ENCODE measurements around the gene C12orf54.
"Not testable (repeated sequence)": the region's sequence is repeated elsewhere in the genome, so short reads cannot be mapped to it uniquely, and the experiment has no call there.

The C12orf54 gene

DNA sequence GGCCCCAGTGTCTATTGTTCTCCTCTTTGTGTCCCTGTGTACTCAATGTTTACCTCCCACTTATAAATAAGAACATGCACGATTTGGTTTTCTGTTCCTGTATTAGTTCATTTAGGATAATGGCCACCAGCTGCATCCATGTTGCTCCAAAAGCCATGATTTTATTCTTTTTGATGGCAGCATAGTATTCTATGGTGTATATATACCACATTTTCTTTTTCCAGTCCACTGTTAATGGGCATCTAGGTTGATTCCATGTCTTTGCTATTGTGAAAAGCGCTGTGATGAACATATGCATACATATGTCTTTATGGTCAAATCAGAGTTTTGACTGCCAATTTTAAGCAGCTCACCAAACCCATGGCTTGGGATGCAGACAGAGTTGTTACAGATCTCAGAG, 27.2 kb upstream of the C12orf54 start:
- no peaks in the 10 kb centered on the region for H3K36me3 ChIP-seq (ENCODE audit: control insufficient read depth in 5 of 5, insufficient read depth in 5 of 5, low read length in 5 of 5)
- peaks cover 0 to 5% (median 0%) of the 10 kb centered on the region in 5 donors for H3K9me3 ChIP-seq (ENCODE audit: control insufficient read depth in 5 of 5, low read length in 5 of 5)
- H3K27ac ChIP-seq (ENCODE audit: low read depth, low read length), result no peak overlapping the region
- H3K4me1 ChIP-seq (ENCODE audit: control insufficient read depth in 5 of 5, insufficient read depth in 5 of 5, low read length in 5 of 5), result no peaks in the 10 kb centered on the region
- H3K27me3 ChIP-seq (ENCODE audit: control insufficient read depth in 5 of 5, insufficient read depth in 4 of 5, low read length in 5 of 5), result no peaks in the 10 kb centered on the region
- H3K9ac ChIP-seq (ENCODE audit: low read length in 5 of 5), result no peak overlapping the region
- H3K4me3 ChIP-seq (ENCODE audit: low read depth in 1 of 5, low read length in 5 of 5), result no peak overlapping the region

DNA sequence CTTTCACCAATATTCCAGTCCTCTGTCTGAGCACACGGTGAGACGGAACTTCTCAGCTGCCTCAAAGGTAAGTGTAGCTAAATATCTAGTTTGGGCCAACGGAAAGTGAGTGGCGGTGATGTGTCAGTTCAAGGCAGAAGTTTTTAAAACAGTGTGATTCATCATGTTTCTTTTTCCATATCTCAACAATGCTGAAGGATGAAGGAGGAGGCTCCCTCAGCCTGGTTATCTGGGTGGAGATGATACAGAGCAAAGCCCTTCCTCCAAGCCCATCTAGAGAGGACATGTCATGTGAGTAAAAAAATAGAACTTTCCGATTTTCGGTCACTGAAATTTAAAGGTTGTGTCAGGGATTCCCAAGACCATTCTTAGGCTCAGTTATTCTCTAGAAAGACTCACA, 23.0 kb upstream of the C12orf54 start:
- no peak overlapping the region for H3K4me3 ChIP-seq (ENCODE audit: low read depth in 1 of 5, low read length in 5 of 5)
- no peaks in the 10 kb centered on the region for H3K27me3 ChIP-seq (ENCODE audit: control insufficient read depth in 5 of 5, insufficient read depth in 4 of 5, low read length in 5 of 5)
- no peak overlapping the region for H3K27ac ChIP-seq (ENCODE audit: low read depth, low read length)
- no peaks in the 10 kb centered on the region for H3K4me1 ChIP-seq (ENCODE audit: control insufficient read depth in 5 of 5, insufficient read depth in 5 of 5, low read length in 5 of 5)
- H3K9ac ChIP-seq (ENCODE audit: low read length in 5 of 5), result no peak overlapping the region
- no peaks in the 10 kb centered on the region for H3K36me3 ChIP-seq (ENCODE audit: control insufficient read depth in 5 of 5, insufficient read depth in 5 of 5, low read length in 5 of 5)
- H3K9me3 ChIP-seq (ENCODE audit: control insufficient read depth in 5 of 5, low read length in 5 of 5), result no peaks in the 10 kb centered on the region

DNA sequence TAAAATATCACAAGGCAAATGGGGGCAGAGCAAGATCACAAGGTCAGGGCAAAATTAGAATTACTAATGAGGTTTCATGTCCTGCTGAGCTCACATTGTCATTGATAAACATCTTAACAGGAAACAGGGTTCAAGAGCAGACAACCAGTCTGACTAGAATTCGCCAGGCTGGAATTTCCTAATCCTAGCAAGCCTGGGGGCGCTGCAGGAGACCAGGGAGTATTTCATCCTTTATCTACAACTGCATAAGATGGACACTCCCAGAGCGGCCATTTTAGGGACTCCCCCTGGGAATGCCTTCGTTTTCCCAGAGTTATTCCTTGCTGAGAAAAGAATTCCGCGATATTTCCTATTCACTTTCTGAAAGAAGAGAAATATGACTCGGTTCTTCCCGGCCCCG, 13.3 kb upstream of the C12orf54 start:
- peaks cover 2 to 35% (median 25%) of the 10 kb centered on the region in 5 donors for H3K9me3 ChIP-seq (ENCODE audit: control insufficient read depth in 5 of 5, low read length in 5 of 5)
- H3K4me1 ChIP-seq (ENCODE audit: control insufficient read depth in 5 of 5, insufficient read depth in 5 of 5, low read length in 5 of 5); H3K9ac ChIP-seq (ENCODE audit: low read length in 5 of 5); H3K27me3 ChIP-seq (ENCODE audit: control insufficient read depth in 5 of 5, insufficient read depth in 4 of 5, low read length in 5 of 5); H3K4me3 ChIP-seq (ENCODE audit: low read depth in 1 of 5, low read length in 5 of 5); H3K36me3 ChIP-seq (ENCODE audit: control insufficient read depth in 5 of 5, insufficient read depth in 5 of 5, low read length in 5 of 5); H3K27ac ChIP-seq (ENCODE audit: low read depth, low read length): not testable (repeated sequence)

DNA sequence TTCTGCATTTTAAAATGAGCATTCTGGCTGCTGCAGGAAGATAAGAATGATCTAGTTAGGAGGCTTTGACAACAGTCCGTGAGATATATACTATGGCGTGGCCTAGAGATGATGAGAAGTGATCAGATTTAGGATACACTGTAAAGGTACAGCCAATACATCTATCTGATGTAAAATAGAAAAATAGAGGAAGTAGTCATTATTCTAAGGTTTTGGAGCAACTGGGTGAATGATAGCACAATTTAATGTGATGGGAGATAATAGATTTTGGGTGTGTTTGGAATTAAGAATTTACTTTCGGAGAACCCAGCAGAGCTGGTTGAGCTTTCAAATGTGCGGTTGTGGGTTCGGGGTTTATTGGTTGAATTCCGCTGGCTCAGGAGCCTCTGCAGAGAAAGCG, 10.0 kb upstream of the C12orf54 start, which contains the start of gene ANP32D:
TSS of gene ANP32D (plus strand) at position 301 of the 400 bp plus-strand sequence. CDS start 106 bp downstream, outside the sequence.
- no peak within 1 kb of the TSS for H3K9ac ChIP-seq (ENCODE audit: low read length in 5 of 5)
- no peaks in the 10 kb centered on the region for H3K36me3 ChIP-seq (ENCODE audit: control insufficient read depth in 5 of 5, insufficient read depth in 5 of 5, low read length in 5 of 5)
- peaks cover 2 to 32% (median 23%) of the 10 kb centered on the region in 5 donors for H3K9me3 ChIP-seq (ENCODE audit: control insufficient read depth in 5 of 5, low read length in 5 of 5)
- H3K27me3 ChIP-seq (ENCODE audit: control insufficient read depth in 5 of 5, insufficient read depth in 4 of 5, low read length in 5 of 5), result no peaks in the 10 kb centered on the region
- H3K4me3 ChIP-seq (ENCODE audit: low read depth in 1 of 5, low read length in 5 of 5), result no peak within 1 kb of the TSS
- H3K27ac ChIP-seq (ENCODE audit: low read depth, low read length), result no peak within 1 kb of the TSS
- H3K4me1 ChIP-seq (ENCODE audit: control insufficient read depth in 5 of 5, insufficient read depth in 5 of 5, low read length in 5 of 5), result no peaks in the 10 kb centered on the region

DNA sequence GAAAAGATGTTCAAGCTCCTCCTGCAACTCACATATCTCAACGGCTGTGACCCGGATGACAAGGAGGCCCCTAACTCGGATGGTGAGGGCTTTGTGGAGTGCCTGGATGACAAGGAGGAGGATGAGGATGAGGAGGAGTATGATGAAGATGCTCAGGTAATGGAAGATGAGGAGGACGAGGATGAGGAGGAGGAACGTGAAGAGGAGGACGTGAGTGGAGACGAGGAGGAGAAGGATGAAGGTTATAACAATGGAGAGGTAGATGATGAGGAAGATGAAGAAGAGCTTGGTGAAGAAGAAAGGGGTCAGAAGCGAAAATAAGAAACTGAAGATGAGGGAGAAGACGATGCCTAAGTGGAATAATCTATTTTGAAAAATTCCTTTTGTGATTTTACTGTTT, 9.2 kb upstream of the C12orf54 start:
- peaks cover 2 to 28% (median 22%) of the 10 kb centered on the region in 5 donors for H3K9me3 ChIP-seq (ENCODE audit: control insufficient read depth in 5 of 5, low read length in 5 of 5)
- H3K9ac ChIP-seq (ENCODE audit: low read length in 5 of 5), result no peak overlapping the region
- no peak overlapping the region for H3K4me3 ChIP-seq (ENCODE audit: low read depth in 1 of 5, low read length in 5 of 5)
- no peaks in the 10 kb centered on the region for H3K36me3 ChIP-seq (ENCODE audit: control insufficient read depth in 5 of 5, insufficient read depth in 5 of 5, low read length in 5 of 5)
- H3K27ac ChIP-seq (ENCODE audit: low read depth, low read length), result no peak overlapping the region
- H3K27me3 ChIP-seq (ENCODE audit: control insufficient read depth in 5 of 5, insufficient read depth in 4 of 5, low read length in 5 of 5), result no peaks in the 10 kb centered on the region
- H3K4me1 ChIP-seq (ENCODE audit: control insufficient read depth in 5 of 5, insufficient read depth in 5 of 5, low read length in 5 of 5), result no peaks in the 10 kb centered on the region

DNA sequence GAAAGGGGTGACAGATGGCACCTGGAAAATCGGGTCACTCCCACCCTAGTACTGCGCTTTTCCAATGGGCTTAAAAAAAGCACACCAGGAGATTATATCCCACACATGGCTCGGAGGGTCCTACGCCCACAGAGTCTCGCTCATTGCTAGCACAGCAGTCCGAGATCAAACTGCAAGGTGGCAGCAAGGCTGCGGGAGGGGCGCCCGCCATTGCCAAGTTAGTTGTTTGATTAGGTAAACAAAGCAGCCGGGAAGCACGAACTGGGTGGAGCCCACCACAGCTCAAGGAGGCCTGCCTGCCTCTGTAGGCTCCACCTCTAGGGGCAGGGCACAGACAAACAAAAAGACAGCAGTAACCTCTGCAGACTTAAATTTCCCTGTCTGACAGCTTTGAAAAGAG, 7.8 kb upstream of the C12orf54 start:
- not testable (repeated sequence) for H3K4me1 ChIP-seq (ENCODE audit: control insufficient read depth in 5 of 5, insufficient read depth in 5 of 5, low read length in 5 of 5); H3K27ac ChIP-seq (ENCODE audit: low read depth, low read length); H3K36me3 ChIP-seq (ENCODE audit: control insufficient read depth in 5 of 5, insufficient read depth in 5 of 5, low read length in 5 of 5); H3K4me3 ChIP-seq (ENCODE audit: low read depth in 1 of 5, low read length in 5 of 5); H3K27me3 ChIP-seq (ENCODE audit: control insufficient read depth in 5 of 5, insufficient read depth in 4 of 5, low read length in 5 of 5); H3K9ac ChIP-seq (ENCODE audit: low read length in 5 of 5)
- H3K9me3 ChIP-seq (ENCODE audit: control insufficient read depth in 5 of 5, low read length in 5 of 5), result peaks cover 0 to 18% (median 10%) of the 10 kb centered on the region in 5 donors

DNA sequence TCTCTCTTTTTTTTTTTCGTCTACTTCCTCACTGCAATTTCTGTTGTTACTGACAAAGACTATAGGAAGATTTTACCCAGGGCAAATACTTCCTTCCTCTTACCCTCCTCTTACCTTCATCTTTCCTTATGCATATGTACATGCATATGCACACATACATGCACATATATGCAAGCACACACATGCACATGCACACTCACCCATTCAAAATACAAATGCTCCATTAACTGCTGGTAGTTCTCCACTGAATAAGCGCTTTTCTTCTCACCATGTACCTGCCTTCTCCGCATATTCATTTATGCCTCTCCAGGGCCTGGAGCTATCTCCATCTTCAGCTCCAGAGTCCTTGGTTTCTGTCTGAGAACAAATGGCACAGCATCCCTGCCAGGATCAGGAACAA, 632 bp downstream of the C12orf54 start:
- no peak overlapping the region for H3K27ac ChIP-seq (ENCODE audit: low read depth, low read length)
- H3K9me3 ChIP-seq (ENCODE audit: control insufficient read depth in 5 of 5, low read length in 5 of 5), result peaks cover 0 to 3% (median 0%) of the 10 kb centered on the region in 5 donors
- H3K36me3 ChIP-seq (ENCODE audit: control insufficient read depth in 5 of 5, insufficient read depth in 5 of 5, low read length in 5 of 5), result no peaks in the 10 kb centered on the region
- no peaks in the 10 kb centered on the region for H3K27me3 ChIP-seq (ENCODE audit: control insufficient read depth in 5 of 5, insufficient read depth in 4 of 5, low read length in 5 of 5)
- H3K4me1 ChIP-seq (ENCODE audit: control insufficient read depth in 5 of 5, insufficient read depth in 5 of 5, low read length in 5 of 5), result no peaks in the 10 kb centered on the region
- H3K9ac ChIP-seq (ENCODE audit: low read length in 5 of 5), result no peak overlapping the region
- H3K4me3 ChIP-seq (ENCODE audit: low read depth in 1 of 5, low read length in 5 of 5), result no peak overlapping the region

DNA sequence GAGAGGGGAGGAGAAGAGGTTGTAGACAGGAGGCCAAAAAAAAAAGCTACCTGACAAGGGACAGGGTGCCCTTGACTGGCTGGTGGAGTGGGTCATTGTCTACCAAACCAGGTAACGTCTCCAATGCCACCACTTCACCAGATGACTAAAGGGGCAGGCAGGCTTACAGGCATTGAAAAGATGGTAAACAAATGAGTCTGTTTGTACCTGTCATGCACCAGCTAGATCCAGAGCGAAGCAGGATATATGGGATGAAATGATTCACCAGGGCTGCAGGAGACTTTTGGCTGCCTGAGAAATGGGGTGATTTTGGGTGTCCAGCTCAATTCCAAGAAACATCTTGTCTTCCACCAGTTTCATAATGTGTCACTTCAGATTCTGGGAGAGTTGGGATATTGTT, 4.0 kb downstream of the C12orf54 start:
- Histone ChIP-seq H3K4me1 (ENCODE audit: control insufficient read depth in 5 of 5, insufficient read depth in 5 of 5, low read length in 5 of 5) (no peaks in the 10 kb centered on the region), H3K4me3 (ENCODE audit: low read depth in 1 of 5, low read length in 5 of 5) (no peak overlapping the region), H3K9me3 (ENCODE audit: control insufficient read depth in 5 of 5, low read length in 5 of 5) (no peaks in the 10 kb centered on the region), H3K9ac (ENCODE audit: low read length in 5 of 5) (no peak overlapping the region), H3K36me3 (ENCODE audit: control insufficient read depth in 5 of 5, insufficient read depth in 5 of 5, low read length in 5 of 5) (no peaks in the 10 kb centered on the region), H3K27me3 (ENCODE audit: control insufficient read depth in 5 of 5, insufficient read depth in 4 of 5, low read length in 5 of 5) (no peaks in the 10 kb centered on the region), H3K27ac (ENCODE audit: low read depth, low read length) (no peak overlapping the region)

DNA sequence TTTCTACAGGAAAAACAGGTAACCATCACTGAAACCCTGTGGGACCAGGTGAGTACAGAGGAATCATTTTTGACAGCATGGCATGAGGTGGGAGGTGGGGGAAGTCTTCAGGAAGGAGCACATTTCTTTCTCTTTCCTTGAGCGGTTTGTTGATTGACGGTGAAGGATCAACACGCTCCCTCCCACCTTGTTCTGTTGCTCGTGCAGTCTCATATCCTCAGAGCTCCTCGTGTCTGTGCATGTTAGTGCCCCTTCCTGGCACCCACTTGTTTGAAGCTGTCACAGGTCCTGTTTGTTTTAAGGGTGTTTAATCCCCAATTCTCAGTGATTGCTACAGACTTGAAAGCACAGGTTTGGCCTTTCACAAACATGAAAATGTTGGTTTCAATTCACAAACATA, 4.4 kb downstream of the C12orf54 start:
- Histone ChIP-seq H3K9me3 (ENCODE audit: control insufficient read depth in 5 of 5, low read length in 5 of 5) (no peaks in the 10 kb centered on the region), H3K9ac (ENCODE audit: low read length in 5 of 5) (no peak overlapping the region), H3K27ac (ENCODE audit: low read depth, low read length) (no peak overlapping the region)

DNA sequence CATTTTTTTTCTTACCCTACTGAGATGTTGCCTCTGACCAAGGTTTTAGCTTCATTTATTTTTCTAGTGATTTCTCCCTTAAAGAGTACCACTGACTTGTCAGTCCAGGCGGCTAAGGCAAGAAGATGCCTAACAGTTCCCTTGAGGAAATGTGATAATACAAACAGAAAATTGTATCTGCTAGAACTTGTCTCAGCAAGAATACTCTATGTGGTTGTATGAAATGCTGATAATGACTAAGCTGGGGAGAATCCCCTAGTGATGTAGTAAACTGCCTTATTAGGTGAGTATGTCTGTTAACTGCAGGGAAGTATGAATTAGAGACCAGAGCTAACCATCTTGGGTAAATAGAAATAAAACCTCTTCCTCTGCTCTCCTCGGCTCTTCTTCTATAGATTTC, 6.7 kb downstream of the C12orf54 start:
- Histone ChIP-seq H3K4me3 (ENCODE audit: low read depth in 1 of 5, low read length in 5 of 5) (no peak overlapping the region), H3K36me3 (ENCODE audit: control insufficient read depth in 5 of 5, insufficient read depth in 5 of 5, low read length in 5 of 5) (no peaks in the 10 kb centered on the region), H3K4me1 (ENCODE audit: control insufficient read depth in 5 of 5, insufficient read depth in 5 of 5, low read length in 5 of 5) (no peaks in the 10 kb centered on the region), H3K9ac (ENCODE audit: low read length in 5 of 5) (no peak overlapping the region), H3K27me3 (ENCODE audit: control insufficient read depth in 5 of 5, insufficient read depth in 4 of 5, low read length in 5 of 5) (no peaks in the 10 kb centered on the region), H3K27ac (ENCODE audit: low read depth, low read length) (no peak overlapping the region), H3K9me3 (ENCODE audit: control insufficient read depth in 5 of 5, low read length in 5 of 5) (no peaks in the 10 kb centered on the region)

More for the DNA sequence above, 4.4 kb downstream of the C12orf54 start:
- Histone ChIP-seq H3K36me3 (ENCODE audit: control insufficient read depth in 5 of 5, insufficient read depth in 5 of 5, low read length in 5 of 5) (no peaks in the 10 kb centered on the region), H3K4me1 (ENCODE audit: control insufficient read depth in 5 of 5, insufficient read depth in 5 of 5, low read length in 5 of 5) (no peaks in the 10 kb centered on the region), H3K4me3 (ENCODE audit: low read depth in 1 of 5, low read length in 5 of 5) (no peak overlapping the region), H3K27me3 (ENCODE audit: control insufficient read depth in 5 of 5, insufficient read depth in 4 of 5, low read length in 5 of 5) (no peaks in the 10 kb centered on the region)

DNA sequence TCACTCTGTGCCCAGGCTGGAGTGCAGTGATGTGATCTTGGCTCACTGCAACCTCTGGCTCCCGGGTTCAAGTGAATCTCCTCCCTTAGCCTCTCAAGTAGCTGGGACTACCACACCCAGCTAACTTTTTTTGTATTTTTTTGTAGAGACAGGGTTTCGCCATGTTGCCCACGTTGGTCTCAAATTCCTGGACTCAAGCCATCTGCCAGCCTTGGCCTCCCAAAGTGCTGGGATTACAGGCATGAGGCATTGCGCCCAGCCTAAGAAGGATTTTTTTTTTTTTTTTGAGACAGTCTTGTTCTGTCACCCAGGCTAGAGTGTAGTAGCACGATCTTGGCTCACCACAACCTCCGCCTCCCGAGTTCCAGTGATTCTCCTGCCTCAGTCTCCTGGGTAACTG, 7.2 kb downstream of the C12orf54 start:
- not testable (repeated sequence) for H3K27me3 ChIP-seq (ENCODE audit: control insufficient read depth in 5 of 5, insufficient read depth in 4 of 5, low read length in 5 of 5); H3K9ac ChIP-seq (ENCODE audit: low read length in 5 of 5); H3K36me3 ChIP-seq (ENCODE audit: control insufficient read depth in 5 of 5, insufficient read depth in 5 of 5, low read length in 5 of 5); H3K4me3 ChIP-seq (ENCODE audit: low read depth in 1 of 5, low read length in 5 of 5); H3K4me1 ChIP-seq (ENCODE audit: control insufficient read depth in 5 of 5, insufficient read depth in 5 of 5, low read length in 5 of 5); H3K27ac ChIP-seq (ENCODE audit: low read depth, low read length); H3K9me3 ChIP-seq (ENCODE audit: control insufficient read depth in 5 of 5, low read length in 5 of 5)

Data from subcutaneous abdominal adipose tissue (tissue), 5 donors.